Measurements from ENCODE around the gene PPFIBP2. TPM values are rescaled to one million over a fixed set of nuclear protein-coding genes. Genes with fewer than 3 reads are reported as not detected.

PPFIBP2 gene
- total RNA-seq, 1 donor from 2014 or later, result 112 TPM

DNA sequence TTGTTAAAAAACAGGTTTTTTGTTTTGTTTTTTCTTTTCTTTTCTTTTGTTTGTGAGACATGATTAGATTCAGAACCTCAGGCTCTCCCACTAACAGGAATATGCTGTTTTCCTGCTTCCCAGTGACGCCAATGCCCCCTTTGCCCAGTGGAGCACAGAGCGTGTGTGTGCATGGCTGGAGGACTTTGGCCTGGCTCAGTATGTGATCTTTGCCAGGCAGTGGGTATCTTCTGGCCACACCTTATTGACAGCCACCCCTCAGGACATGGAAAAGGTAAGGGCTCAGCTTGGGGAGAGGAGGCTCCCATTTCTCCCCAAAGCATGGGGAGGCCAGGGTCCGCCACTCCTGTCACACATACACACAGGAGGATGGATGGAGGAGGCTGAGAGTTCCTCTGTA is 134.5 kb downstream of the PPFIBP2 start:
- H3K27me3 Mint-ChIP-seq, result no peaks in the 10 kb centered on the region
- peaks cover 83% of the 10 kb centered on the region for H3K36me3 Mint-ChIP-seq (ENCODE audit: low read depth)
- CTCF ChIA-PET, result no interaction called here
- ATAC-seq (ENCODE audit: low read depth), result no peak
- TF ChIP-seq, protein P1, sequence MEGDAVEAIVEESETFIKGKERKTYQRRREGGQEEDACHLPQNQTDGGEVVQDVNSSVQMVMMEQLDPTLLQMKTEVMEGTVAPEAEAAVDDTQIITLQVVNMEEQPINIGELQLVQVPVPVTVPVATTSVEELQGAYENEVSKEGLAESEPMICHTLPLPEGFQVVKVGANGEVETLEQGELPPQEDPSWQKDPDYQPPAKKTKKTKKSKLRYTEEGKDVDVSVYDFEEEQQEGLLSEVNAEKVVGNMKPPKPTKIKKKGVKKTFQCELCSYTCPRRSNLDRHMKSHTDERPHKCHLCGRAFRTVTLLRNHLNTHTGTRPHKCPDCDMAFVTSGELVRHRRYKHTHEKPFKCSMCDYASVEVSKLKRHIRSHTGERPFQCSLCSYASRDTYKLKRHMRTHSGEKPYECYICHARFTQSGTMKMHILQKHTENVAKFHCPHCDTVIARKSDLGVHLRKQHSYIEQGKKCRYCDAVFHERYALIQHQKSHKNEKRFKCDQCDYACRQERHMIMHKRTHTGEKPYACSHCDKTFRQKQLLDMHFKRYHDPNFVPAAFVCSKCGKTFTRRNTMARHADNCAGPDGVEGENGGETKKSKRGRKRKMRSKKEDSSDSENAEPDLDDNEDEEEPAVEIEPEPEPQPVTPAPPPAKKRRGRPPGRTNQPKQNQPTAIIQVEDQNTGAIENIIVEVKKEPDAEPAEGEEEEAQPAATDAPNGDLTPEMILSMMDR (IDR thresholded peaks at IDR 0.05), result no peak
- intact Hi-C loops (cut with micrococcal nuclease), result no loop called here
- POLR2A ChIA-PET, result no interaction called here
- DNase-seq, result no peak
- no peaks in the 10 kb centered on the region for H3K4me1 Mint-ChIP-seq
- no peak overlapping the region for H3K4me3 Mint-ChIP-seq
- no peak overlapping the region for H3K27ac Mint-ChIP-seq
- no peaks in the 10 kb centered on the region for H3K9me3 Mint-ChIP-seq

DNA sequence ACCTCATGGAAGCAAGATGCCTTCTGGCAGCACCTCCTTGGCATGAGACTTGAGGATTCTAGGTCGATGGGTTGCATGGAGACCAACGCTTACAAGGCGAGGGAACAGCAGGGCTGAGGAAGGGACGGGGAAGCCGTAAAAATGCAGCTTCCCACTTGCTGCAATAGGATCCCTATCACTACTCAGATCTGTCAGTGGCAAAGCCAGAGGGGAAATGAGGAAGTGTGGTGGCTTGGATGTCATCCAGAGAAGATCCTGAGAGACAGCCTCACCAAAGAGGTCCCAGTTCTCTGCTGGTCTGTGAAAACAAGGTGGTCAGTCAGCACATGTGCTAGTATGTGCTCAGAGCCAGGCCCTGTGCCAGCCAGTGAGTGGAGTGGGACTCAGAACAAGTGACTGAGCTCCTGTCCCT is 137.3 kb downstream of the PPFIBP2 start:
- H3K27ac Mint-ChIP-seq, result no peak overlapping the region
- H3K9me3 Mint-ChIP-seq, result no peaks in the 10 kb centered on the region
- ChIA-PET POLR2A (no interaction called here), CTCF (no interaction called here)
- no peaks in the 10 kb centered on the region for H3K27me3 Mint-ChIP-seq
- DNase-seq (no peak), ATAC-seq (ENCODE audit: low read depth) (no peak)
- H3K36me3 Mint-ChIP-seq (ENCODE audit: low read depth), result peaks cover 90% of the 10 kb centered on the region
- H3K4me1 Mint-ChIP-seq, result no peaks in the 10 kb centered on the region
- intact Hi-C loops (cut with micrococcal nuclease), result no loop called here
- TF ChIP-seq, protein P1 (IDR thresholded peaks at IDR 0.05), result no peak
- H3K4me3 Mint-ChIP-seq, result no peak overlapping the region

DNA sequence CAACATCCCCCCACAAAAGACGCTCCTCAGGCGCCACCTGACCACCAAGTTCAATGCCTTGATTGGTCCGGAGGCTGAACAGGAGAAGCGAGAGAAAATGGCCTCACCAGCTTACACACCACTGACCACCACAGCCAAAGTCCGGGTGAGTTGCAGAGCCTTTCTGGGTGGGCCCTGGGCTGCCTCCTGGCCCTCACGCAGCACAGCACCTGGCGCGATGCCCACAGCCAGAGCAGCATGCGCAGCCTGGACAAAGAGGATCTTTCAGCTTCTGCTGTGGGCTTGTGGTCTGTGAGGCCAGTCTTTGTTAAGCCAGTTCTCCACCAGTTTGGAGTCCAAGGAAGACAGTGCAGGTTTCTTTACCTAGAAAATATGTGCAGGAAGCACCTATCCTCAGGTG is 137.9 kb downstream of the PPFIBP2 start:
- CTCF ChIA-PET, result no interaction called here
- no peaks in the 10 kb centered on the region for H3K27me3 Mint-ChIP-seq
- H3K36me3 Mint-ChIP-seq (ENCODE audit: low read depth), result peaks cover 91% of the 10 kb centered on the region
- no peaks in the 10 kb centered on the region for H3K4me1 Mint-ChIP-seq
- POLR2A ChIA-PET, result no interaction called here
- no peak for DNase-seq
- H3K9me3 Mint-ChIP-seq, result no peaks in the 10 kb centered on the region
- H3K4me3 Mint-ChIP-seq, result no peak overlapping the region
- TF ChIP-seq, protein P1 (IDR thresholded peaks at IDR 0.05), result no peak
- intact Hi-C loops (cut with micrococcal nuclease), result no loop called here
- no peak overlapping the region for H3K27ac Mint-ChIP-seq
- ATAC-seq (ENCODE audit: low read depth), result no peak

DNA sequence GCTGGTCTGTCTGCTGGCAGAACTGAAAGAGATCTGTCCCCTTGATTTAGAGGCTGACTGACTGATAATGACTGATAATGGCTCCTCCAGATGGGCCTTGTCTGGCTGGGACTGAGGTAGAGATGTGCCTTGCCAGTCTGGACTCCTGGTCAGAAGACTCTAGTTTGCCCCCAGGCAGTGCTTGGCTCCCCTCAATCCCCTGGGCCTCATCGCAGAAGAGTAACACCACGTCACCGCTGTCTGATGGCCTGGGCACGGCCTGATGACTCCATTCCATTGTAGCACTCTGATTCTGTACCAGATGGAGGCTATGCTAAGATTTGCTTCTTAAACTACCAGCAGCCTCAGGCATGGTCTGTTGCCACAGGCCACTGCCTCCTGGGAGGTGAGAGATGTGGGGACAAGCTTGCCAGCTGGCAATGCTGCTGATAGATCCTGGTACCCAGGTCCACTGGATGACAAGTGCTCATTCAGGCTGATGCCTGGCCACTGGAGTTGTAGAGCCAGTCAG is 140.5 kb downstream of the PPFIBP2 start:
- DNase-seq (no peak), ATAC-seq (ENCODE audit: low read depth) (no peak)
- Mint-ChIP-seq H3K4me3 (no peak overlapping the region), H3K27ac (no peak overlapping the region), H3K4me1 (no peaks in the 10 kb centered on the region), H3K36me3 (ENCODE audit: low read depth) (peaks cover 82% of the 10 kb centered on the region), H3K9me3 (no peaks in the 10 kb centered on the region), H3K27me3 (no peaks in the 10 kb centered on the region)
- TF ChIP-seq, protein P1 (IDR thresholded peaks at IDR 0.05), result no peak
- CTCF ChIA-PET, result interaction anchor here (0.9 kb wide), 1 partner anchor 11 kb away, joined by 3 read pairs; no protein-coding TSS in a partner anchor
- POLR2A ChIA-PET, result interaction anchor here (1.4 kb wide), 1 partner anchor 141 kb away, joined by 3 read pairs; no protein-coding TSS in a partner anchor
- intact Hi-C loops (cut with micrococcal nuclease), result no loop called here

DNA sequence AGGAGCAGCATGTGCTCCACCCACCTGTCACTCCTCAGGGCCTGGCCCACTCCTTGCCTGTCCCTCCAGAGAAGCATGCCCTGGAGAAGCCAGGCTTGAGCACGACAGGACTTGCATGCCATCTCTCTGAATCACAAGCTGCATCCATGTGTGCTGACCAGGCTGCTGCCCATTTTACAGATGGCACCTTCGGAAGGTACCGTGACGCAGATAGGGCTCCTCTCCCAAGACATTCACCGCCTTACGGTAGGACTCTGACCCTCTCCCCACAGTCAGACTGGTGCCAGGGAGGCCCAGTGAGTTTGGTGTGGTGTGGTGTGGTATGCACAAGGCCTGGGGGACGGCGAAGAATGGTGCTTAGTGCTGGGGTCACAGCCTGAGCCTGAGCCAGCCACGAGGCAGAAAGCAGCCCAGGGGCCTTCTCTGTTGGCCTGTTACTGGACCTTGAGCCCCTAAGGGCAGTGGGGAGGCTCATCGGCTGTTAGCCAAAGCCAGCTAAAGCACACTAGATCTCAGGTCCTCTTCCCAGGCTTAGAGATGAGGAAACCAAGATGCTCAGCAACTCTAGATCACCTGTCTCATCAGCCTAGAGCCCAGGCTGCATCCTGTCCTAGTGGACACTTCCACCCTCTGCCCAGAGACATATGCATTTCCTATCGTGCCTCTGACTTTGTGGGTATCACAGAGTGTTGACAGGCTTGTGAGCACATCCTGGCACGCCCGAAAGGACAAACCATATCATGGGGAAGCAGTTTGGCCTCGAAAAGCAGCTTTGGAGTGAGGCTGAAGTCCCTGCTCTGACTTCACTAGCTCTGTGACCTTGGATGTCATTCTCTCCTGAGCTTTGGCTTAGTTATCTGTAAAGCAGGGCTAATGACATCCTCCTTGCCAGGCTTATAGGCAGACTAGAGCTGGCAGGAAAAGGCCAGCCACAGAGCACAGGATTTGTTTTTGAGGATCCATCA is 141.7 kb downstream of the PPFIBP2 start:
- no peak for DNase-seq
- TF ChIP-seq, protein P1 (IDR thresholded peaks at IDR 0.05), result no peak
- intact Hi-C loops (cut with micrococcal nuclease), result loop anchor here (2.0 kb wide), 1 partner anchor 303 kb away; no protein-coding TSS in a partner anchor
- CTCF ChIA-PET, result interaction anchor here (0.9 kb wide), 1 partner anchor 10 kb away, joined by 3 read pairs; no protein-coding TSS in a partner anchor
- no peaks in the 10 kb centered on the region for H3K9me3 Mint-ChIP-seq
- H3K4me3 Mint-ChIP-seq, result no peak overlapping the region
- H3K36me3 Mint-ChIP-seq (ENCODE audit: low read depth), result peaks cover 69% of the 10 kb centered on the region
- no peaks in the 10 kb centered on the region for H3K4me1 Mint-ChIP-seq
- ATAC-seq (ENCODE audit: low read depth), result no peak
- H3K27ac Mint-ChIP-seq, result no peak overlapping the region
- POLR2A ChIA-PET, result no interaction called here
- H3K27me3 Mint-ChIP-seq, result no peaks in the 10 kb centered on the region

All from activated B cell treated with CpG ODN at 0.5 μM for 24 hours (primary cell).